Midbrain (tissue), 1 donor: Measurements from ENCODE around the gene CHTF18.

ENCODE experiments used
- DNase-seq: peaks from one replicate; lab custom pipeline; 2025; lab: John Stamatoyannopoulos, UW

CHTF18 gene

DNA sequence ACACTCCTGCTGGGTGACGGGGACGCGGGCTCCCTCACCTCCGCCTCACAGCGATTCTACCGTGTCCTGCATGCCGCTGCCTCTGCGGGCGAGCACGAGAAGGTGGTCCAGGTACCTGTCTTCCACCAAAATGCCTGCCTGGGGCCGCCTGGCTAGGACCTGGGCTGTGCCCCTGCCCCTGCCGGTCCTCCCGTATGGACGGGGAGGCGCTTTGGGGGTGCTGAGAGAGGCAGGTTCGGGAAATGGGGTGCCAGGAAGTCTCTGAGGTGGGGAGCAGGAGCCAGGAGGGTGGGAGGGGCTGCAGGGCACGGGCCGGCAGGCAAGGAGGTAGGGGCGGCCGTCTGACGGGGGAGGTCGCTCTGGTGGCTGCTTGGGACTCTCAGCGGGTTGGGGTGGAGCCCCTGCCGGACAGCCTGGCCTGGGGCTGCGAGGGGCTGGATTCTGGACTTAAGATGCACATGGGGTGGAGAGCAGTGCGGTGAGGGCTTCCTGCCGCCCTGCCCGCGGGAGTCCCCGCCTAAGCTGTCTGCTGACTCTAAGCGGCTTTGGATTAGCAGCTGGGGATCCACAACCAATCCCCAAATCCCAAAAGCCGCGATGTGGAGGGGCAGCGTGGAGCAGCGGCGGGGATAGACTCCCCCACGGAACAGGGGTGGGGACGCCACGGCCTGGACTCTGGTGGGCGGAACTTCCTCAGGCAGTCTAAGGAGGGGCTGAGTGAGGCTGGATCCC is 5.8 kb downstream of the CHTF18 start:
- no peak for DNase-seq

DNA sequence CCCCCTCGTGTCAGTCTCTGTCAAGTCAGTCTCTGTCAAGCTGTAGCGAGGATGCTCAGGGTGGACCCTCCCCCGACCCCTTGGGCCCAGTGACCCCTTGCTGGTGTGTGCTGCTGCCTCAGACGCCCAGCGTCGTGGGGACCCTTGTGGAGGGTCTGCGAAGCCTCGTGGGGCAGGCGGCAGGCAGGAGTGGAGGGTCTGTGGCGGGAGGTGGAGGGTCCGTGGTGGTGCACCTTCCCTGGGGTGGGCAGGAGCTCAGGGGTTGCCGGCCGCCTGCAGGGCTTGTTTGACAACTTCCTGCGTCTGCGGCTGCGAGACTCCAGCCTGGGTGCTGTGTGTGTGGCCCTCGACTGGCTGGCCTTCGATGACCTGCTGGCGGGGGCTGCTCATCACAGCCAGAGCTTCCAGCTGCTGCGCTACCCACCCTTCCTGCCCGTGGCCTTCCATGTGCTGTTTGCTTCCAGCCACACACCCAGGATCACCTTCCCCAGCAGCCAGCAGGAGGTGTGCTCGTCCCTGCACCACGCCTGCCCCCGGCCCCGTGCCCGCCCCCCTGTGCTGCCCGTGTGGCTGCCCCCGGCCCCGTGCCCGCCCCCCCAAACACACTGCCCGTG is 6.5 kb downstream of the CHTF18 start:
- DNase-seq, result no peak

DNA sequence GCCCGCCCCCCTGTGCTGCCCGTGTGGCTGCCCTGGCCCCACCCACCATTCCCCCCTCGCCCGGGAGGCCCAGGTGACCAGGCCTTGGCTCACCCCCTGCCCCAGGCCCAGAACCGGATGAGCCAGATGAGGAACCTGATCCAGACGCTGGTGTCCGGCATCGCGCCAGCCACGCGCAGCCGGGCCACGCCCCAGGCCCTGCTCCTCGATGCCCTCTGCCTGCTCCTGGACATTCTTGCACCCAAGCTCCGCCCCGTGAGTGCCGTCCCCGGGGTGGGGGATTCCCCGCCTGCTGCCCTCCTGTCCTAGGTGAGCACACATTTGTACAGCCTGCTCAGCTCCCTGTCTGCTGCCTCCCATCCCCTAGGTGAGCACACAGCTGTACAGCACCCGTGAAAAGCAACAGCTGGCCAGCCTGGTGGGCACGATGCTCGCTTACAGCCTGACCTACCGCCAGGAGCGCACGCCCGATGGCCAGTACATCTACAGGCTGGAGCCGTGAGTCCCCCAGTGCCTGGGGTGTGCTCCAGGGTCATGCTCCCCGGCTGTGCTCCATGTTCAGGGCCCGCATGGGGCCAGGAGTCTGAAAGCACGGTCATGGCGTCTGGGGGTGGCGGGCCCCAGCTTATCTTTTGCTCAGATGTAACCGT is 7.3 kb downstream of the CHTF18 start:
- DNase-seq, result no peak

DNA sequence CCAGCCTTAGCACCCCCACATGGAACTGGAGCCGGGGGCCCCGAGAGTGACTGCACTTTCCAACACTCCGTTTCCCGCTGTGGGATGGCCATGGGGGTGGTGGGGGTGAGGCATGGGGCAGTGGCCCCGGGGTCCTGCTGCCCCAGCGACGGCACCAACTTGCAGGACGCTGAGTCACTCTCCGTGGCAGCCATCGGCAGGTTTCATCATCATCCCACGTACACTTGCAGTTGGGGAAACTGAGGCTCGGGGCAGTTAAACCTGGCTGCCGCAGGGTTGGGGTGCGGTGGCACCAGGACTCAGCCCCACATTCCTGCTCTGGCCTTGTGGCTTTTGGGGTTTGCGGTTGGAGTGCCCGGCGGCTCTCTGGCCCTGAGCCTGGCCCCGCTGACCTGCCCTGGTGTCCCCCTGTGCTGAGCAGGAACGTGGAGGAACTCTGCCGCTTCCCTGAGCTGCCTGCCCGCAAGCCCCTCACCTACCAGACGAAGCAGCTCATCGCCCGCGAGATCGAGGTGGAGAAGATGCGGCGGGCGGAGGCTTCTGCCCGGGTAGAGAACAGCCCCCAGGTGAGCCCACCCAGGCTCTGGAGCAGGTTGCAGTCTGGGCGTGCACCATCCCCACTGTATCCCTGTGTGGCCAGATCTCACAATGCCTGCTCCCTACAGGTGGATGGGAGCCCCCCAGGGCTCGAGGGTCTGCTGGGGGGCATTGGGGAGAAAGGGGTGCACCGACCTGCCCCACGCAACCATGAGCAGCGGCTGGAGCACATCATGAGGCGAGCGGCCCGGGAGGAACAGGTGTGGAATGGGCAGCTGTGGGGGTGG is 8.1 kb downstream of the CHTF18 start:
- DNase-seq, result no peak

DNA sequence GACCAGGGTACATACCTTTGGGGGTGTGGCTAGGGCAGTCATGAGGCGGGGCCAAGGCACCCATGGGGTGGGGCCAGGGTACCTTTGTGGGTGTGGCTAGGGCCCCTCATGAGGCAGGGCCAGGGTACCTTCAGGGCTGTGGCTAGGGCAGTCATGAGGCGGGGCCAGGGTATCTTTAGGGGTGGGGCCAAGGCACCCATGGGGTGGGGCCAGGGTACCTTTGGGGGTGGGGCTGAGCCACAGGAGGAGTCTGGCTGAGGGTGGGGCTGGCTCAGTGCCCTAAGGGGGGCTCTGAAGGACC is 8.7 kb downstream of the CHTF18 start:
- DNase-seq, result no peak

DNA sequence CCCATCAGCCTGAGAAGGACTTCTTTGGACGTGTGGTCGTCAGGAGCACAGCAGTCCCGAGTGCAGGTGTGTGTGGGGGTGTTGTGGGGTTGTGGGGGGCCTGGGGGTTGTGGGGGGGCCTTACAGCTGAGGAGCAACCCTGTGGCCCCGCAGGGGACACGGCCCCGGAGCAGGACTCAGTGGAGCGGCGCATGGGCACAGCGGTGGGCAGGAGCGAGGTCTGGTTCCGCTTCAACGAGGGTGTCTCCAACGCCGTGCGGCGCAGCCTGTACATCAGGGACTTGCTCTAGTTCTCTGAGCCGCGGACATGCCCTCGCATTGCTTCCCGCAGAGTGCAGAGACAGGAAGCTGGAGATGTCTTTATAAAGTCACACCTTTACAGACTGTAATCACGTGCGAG is 9.3 kb downstream of the CHTF18 start:
- no peak for DNase-seq

DNA sequence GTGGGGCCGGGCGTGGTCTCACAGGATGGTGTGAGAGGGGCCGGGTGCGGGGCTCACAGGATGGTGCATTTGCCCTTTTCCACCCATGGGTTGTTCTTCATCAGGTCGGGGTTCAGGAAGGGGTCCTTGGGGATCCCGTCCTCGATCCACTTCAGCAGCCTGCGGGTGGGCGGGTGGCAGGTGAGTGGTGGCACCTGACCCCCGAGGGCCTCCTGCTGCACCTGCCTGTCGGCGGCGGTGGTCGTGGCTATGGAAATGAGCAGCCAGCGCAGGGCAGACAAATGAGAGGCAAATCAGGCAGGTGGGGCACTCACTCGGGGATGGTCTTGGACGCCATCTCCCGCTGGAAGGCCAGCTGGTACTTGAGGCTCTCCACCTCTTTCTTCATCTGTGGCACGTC is 10.2 kb downstream of the CHTF18 start:
- DNase-seq, result no peak

DNA sequence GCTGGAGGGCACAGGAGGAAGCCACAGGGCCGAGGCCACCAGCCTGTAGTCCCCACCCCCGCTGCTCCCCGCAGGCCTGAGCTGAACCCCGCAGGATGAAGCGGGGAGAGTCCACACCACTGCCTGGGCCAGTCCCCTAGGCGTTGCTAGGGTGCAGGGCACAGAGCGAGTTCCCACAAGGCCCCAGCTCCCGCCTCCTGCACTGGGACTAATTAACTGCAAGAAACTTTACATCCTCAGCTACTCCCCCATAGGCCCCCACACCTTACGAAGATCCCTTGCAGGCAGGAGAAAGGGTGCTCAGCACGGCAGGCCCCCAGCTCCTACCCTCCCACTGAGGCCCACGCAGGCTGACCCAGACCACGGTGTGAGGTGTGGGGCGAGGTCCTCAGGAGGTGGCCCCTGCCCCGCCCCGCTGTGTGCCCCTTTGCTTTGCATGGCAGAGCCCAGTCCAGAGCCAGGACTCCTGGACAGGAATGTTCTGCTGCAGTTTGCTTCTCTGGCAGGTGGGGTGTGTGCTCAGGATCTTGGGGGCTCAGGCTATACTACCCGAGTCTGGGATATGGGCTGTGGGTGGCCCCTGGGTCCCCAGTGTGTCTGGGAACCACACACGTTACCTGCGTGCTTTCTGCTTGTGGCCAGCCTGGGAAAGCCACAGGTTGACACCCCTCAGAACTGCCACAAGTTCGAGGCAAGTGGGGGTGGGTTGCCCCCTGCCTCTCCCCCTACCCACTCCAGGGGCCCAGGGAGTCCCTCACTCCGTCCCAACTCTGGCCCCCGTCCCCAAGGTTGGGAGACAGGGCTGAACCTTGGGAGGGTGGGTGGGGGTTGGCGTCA is 10.9 kb downstream of the CHTF18 start:
- DNase-seq, result no peak

DNA sequence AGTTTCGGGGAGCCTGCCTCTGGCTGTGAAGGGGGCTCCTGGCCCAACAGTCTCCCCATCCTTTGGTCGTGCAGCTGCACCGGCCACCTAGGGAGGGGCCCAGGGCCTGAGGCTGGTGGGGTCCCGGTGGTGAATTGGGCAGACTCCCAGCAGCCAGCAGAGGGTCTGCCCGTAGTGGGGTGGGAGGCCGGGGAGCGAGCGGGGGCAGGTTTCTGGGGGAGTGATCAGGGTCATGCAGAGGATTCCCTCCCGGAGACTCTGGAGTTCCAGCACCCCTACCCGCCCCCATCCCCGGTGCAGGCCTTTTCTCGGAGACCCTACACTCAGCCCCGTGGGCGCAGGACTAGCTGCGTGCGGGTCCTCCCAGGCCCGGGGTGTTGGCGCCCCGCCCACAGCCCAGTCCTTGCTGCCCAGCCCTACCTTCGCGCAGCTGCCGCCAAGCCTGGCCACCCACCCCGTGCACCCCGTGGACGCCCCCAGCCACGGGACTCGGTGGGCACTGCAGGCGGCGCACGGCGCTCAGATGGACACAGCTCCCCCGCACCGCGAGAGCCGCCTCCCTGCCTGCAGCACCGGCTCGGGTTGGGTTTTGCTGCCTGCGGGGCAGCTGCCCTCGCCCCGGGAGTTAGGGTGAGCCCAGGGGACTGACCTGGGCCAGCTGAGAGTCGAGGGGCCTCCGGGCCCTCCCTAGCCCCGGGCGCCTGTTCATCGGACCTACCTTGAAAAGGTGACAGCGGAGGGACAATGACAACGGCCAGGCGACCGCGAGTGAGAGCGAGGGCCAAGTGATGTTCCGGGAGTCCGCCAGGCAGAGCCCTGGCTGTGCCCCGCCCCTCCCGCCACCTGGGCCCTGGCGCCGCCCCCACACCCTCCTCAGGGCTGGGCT is 11.8 kb downstream of the CHTF18 start, which contains the start of gene GNG13:
TSS of gene GNG13 (minus strand) at position 787 of the 886 bp plus-strand sequence. CDS start 1,657 bp downstream, outside the sequence.
- DNase-seq, result no peak

DNA sequence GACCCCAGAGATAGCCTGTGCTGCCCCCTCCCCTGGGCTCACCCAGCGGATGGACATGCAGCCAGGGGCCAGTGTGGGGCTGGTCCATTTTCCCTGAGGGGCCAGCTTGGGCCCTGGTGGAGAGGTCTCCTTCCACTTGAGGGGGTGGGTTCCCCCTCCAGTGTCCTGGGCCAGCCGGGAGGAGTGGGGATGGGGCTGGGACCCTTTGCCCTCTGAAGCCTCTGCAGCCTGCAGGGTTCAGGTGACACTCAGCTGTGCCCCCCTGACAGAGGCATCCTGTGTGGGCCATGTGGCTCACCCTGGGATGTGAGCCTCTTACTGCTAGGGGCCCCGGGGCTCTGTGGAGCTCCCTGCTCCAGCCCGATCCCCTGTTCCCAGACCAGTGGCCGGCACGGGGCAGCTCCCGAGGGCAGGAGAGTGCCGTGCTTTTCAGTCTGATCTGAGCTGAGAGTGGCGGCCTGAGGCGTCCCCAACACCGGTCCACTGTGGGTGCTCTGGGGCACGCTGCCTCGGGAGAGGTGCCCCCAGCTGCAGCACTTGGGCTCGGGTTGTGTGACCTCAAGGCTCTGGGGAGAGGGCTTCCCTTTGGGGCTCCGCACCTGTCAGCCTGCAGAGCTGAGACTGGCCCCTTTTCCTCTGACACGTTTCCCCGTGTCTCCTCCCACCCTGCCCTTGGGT is 12.6 kb downstream of the CHTF18 start:
- DNase-seq, result no peak

DNA sequence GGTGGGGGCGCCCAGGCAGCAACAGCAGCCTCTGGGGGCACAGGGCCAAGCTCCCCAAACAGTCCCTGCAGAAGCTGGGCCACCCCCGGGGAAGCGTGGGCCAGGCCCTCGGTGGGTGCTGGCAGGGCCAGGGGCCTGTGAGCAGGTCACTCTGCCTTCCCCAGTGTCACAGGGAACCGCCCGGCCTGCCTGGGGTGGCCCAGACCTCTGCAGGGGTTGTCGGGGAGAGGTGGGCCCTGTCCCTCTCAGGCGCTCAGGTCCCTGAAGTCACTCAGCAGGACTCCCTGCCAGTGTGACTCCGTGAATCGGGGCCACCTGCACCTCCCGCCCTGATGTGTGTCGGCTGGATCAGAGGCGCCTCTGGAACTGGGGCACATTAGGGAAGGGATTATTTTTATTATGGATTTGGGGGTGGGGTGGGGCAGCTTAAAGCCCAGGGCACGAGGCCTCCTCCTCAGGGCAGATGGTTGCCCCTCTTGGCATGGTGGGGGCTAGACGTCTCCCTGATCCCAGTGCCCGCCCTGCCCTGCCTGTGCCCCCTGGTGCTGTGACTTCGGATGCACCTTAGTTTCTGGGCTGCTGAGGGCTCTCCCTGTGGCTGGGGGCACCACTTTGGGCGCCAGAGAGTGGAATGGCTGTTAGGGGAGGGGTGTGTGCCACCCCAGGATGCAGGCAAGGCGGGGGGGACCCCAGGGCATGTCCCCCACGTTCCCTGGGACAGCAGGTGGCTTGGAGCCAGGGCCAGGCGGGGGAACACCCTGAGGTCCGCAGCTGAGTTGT is 13.4 kb downstream of the CHTF18 start:
- no peak for DNase-seq

DNA sequence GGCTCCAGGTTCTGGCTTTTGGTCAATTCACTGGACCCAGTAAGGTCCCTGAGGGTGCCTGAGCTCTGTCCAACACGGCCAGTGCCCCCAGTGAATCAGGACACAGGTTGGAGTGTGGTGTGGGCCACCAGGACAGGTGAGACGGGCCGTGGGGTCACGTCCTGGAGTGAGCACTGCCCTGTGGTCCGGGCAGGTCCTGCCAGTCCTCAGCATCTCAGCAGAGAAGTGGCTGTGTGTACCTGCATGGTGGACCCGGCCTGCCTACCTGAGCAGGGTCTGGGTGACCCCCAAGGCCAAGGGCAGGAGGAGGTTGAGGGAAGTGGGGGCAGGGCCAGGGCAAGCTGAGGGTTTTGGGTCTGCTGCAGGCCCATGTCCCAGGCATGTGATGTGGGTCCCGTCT is 14.0 kb downstream of the CHTF18 start:
- no peak for DNase-seq

DNA sequence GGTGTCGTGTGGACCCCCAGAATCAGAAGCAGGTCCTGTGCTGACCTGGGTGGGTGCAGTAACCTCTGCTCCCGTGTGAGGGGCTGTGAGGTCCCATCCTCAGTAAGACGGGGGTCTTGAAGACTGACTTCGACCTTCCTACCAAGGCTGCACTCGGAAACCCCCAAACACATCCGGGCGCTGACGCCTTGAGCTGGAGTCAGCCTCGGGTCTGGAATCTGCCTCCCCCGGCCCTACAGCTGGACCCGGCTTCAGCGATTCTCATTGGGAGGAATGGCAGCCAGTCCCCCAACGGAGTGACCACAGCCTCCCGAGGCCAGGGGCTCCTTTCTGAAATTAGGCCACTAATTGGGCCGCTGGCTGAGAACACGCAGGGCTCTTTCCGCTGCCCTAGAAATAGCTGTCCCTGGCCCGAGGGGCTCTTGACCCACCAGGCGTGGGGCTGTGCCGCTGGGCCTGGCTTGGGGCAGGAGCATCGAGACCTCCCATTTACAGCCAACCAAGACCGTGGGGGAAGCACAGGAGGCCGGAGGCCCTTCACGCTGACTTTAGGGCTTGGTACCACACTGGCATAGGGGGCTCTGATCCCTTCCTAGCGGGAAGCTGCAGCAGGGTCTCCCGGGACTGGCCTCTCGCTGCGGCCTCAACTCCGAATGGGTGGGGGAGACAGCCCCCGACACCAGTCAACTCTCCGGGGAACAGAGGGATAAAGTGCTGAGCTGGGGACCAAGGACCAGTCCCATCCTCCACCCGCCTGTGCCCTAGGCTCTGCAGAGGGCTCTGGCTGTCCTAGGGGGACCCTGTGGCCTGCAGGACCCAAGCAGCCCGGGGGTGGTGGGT is 14.7 kb downstream of the CHTF18 start:
- DNase-seq, result no peak

DNA sequence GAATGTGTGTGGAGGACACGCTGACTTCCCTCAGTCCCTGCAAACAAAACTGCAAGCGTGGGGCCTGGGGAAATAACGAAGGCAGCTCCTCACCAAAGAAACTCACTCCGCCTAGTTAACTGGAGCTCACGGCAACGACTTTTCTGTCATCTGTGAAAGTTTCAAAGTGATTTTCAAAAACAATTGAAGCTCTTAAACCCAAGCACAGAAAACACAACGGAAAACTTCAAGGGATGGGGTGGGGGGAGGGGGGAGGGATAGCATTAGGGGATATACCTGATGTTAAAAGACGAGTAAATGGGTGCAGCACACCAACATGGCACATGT is 15.3 kb downstream of the CHTF18 start:
- DNase-seq, result no peak

DNA sequence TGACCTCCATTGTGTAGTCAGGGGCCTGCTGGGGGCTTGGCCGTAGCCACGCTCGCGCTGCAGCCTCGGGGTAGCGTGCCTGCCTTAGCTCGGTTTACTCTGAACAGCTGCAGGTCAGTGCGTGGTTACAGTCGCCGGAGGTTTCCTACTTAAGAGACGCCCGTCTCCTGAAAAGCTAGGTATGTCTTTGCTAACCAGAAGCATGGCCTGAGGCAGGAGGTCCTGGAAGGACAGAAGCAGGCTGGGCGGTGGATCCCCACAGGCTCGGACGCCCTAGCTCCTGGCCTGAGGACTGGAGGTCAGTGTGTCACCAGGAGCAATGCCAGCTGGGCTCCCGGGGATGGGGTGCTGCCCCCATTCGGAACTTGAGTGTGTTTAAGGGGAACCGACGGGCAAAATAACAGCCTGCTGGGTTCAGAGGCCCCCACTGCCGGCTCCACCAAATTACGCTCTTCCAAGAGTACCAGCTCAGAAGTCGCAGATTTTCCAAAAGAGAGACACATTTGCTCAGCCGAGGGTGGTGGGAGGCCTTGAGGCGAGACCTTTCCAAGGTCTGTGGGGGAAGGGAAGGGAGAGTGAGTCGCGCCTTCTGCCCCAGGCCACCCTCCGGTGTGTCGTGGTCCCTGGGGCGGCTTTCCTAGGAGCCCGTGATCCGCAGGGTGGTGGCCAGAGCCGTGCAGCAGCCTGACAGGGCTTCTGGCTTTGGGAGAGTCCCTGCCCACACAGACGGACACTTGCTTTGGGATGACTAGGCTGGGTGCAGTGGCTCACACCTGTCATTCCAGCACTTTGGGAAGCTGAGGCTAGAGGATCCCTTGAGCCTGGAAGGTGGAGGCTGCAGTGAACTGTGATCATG is 16.0 kb downstream of the CHTF18 start:
- DNase-seq, result no peak

DNA sequence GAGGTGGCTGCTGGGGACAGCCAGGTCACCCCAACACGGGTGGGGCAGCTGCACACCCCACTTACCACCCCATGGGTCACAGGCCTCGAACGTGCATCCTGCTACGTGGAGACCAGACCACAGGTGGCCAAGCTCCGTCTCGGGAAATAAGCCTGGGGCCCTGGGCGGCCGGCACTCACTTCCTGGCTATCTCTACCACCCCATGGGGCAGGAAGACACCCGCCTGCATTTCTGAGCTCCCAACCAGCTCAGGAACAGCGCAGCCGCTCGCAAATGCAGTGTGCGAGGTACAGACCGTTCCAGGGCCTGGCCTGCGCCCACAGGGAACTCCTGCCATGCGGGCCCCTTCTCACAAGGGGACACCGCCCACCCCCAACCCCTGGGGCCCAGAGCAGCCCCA is 17.1 kb downstream of the CHTF18 start:
- DNase-seq, result no peak

DNA sequence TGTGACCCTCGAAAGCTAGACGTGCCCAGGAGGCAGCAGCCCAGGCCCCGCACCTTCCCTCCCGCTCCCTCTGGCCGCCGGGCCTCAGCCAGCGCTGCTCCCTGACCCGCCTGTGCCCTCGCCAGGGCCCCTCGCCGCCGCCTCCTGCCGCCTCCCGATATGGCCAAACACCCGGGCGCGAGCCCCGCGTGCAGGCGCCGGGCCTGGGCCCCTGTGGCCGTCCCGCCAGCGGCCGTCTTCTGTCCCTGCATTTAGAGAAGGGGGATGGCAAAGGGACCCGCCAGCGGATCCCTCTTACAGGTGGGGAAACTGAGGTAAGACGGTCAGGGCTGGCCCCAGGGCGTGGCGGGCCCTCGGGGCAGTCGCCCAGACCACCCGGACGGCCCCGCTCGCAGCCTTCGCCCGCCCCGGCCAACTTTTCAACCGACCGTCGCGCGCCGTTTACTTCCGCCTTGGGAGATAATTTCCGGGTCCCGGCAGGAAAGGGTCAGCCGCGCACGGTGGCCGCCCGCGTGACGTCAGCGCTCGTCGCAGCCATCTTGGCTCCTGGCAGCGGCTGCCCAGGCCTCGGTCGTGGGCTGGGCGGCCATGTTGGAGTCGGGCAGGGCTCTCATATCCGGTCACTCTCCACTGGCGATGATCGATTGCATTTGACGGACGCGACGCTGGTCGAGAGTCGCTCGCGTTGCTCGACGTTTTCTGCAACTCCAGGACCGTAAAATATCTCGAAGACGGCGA is 19.1 kb downstream of the CHTF18 start:
- peak; percentile 93 for DNase-seq
